HG03108 (cell line): ENCODE results near the gene GNB5.
"Not testable (repeated sequence)": the region's sequence is repeated elsewhere in the genome, so short reads cannot be mapped to it uniquely, and the experiment has no call there.

Source experiments
- ATAC-seq: cut with Tn5 transposase; IDR thresholded peaks from one replicate; pipeline ENCODE4 v1.9.1; 2021; ENCODE audit warnings: moderate library complexity; ENCODE audit not compliant: unreplicated experiment

The GNB5 gene

GRCh38 chr15:52171807-52172206 is 19.4 kb downstream of the GNB5 start:
- ATAC-seq, result no peak

- no peak for ATAC-seq
These were observed 19.8 kb downstream of the GNB5 start for GRCh38 chr15:52171386-52171785.

DNA sequence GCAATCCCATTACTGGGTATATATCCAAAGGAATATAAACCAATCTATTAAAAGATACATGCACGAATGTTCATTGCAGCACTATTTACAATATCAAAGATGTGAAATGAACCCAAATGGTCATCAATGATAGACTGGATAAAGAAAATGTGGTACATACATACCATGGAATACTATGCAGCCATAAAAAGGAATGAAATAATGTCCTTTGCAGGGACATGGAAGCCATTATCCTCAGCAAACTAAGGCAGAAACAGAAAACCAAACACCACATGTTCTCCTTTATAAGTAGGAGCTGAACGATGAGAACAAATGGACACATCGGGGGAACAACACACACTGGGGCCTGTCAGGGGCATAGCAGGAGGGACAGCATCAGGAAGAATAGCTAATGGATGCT is 21.0 kb downstream of the GNB5 start:
- ATAC-seq, result not testable (repeated sequence)

DNA sequence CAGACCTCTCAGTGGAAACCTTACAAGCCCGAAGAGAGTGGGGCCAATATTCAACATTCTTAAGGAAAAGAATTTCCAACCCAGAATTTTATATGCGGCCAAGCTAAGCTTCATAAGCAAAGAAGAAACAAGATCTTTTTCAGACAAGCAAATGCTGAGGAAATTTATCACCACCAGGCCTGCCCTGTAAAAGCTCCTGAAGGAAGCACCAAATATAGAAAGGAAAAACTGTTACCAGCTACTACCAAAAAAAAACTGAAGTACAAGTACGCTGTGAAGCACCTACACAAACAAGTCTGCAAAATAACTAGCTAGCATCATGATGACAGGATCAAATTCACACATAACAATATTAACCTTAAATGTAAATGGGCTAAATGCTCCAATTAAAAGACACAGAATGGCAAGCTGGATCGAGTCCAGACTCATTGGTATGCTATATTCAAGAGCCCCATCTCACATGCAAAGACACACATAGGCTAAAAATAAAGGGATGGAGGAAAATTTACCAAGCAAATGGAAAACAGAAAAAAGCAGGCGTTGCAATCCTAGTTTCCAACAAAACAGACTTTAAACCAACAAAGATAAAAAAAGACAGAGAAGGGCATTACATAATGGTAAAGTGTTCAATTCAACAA is 25.6 kb downstream of the GNB5 start:
- ATAC-seq, result not testable (repeated sequence)

GRCh38 chr15:52164631-52165265 is 26.4 kb downstream of the GNB5 start:
- ATAC-seq, result no peak

DNA sequence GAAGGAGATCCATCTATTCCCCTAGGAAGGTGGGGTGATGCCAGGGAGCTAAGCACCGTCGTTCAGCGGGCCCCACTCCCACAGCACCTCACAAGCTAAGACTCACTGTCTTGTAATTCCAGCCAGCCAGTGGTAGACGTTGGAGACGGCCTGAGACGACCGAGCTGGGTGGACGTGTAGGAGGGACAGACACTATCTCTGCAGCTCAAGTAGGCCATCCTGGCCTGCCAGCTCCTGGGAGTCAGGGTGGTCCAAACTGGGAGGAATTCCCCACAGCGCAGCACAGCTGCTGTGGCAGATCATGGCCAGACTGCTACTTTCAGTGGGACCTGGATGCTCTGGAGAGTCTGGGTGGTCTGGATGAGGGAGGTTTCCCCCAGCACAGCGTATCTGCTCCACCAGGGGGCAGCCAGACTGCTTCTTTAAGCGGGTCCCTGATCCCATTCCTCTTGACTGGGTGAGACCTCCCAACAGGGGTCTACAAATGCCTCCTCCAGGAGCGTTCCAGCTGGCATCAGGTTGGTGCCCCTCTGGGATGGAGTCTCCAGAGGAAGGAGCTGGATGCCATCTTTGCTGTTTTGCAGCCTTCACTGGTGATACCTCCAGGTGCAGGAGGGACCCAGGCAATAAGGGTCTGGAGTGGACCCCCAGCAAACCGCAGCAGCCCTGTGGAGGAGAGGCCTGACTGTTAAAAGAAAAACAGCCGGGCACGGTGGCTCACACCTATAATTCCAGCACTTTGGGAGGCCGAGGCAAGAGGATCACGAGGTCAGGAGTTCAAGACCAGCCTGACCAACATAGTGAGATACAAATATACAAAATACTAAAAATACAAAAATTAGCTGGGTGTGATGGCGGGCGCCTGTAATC is 27.6 kb downstream of the GNB5 start:
- ATAC-seq, result no peak

- ATAC-seq, result no peak
These were observed 28.3 kb downstream of the GNB5 start for GRCh38 chr15:52162876-52163275.

DNA sequence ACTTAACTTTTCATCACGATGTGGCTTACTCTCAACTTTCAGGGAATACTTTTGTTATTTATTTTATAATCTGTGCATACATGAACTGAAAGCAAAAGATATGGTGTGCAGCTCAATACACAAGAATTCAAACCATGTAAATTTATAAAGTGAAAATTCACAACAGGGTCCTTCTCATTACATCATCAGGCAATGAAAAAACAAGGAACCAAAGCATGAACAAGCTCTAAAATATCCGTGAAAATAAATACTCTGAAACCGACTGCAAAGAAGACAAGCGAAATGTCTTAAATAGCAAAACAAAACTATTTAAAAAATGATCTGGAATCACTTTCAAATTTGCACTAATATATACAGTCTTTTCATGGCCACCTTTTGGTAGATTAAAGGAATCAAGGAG is 28.9 kb downstream of the GNB5 start:
- ATAC-seq, result no peak

DNA sequence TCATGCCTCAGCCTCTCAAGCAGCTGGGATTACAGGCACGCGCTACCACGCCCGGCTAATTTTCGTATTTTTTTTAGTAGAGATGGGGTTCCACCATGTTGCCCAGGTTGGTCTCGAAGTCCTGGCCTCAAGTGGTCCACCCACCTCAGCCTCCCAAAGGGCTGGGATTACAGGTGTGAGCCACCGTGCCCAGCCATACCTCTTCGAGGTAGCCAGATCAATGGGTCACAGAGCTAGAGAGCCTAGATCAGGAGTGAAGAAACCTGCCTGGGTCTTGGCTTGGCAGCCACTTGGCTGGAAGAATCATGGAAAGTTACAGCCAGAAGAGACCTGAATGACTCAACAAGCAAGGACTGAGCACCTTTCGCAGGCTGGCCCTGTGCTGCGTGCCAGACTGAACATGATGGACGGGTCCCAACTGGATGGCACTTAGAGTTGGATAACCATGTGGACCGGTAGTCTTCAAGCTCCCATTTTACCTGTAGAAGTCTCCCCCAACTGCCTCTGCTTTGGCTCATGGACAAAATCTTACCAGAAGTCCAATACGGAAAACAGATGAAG is 29.7 kb downstream of the GNB5 start:
- ATAC-seq, result no peak

- no peak for ATAC-seq
These were observed 31.5 kb downstream of the GNB5 start for GRCh38 chr15:52159645-52160044.

GRCh38 chr15:52158084-52158765 is 33.0 kb downstream of the GNB5 start:
- ATAC-seq, result no peak

GRCh38 chr15:52155878-52156277 is 35.3 kb downstream of the GNB5 start:
- ATAC-seq, result no peak

GRCh38 chr15:52154896-52155865 is 36.0 kb downstream of the GNB5 start:
- no peak for ATAC-seq

DNA sequence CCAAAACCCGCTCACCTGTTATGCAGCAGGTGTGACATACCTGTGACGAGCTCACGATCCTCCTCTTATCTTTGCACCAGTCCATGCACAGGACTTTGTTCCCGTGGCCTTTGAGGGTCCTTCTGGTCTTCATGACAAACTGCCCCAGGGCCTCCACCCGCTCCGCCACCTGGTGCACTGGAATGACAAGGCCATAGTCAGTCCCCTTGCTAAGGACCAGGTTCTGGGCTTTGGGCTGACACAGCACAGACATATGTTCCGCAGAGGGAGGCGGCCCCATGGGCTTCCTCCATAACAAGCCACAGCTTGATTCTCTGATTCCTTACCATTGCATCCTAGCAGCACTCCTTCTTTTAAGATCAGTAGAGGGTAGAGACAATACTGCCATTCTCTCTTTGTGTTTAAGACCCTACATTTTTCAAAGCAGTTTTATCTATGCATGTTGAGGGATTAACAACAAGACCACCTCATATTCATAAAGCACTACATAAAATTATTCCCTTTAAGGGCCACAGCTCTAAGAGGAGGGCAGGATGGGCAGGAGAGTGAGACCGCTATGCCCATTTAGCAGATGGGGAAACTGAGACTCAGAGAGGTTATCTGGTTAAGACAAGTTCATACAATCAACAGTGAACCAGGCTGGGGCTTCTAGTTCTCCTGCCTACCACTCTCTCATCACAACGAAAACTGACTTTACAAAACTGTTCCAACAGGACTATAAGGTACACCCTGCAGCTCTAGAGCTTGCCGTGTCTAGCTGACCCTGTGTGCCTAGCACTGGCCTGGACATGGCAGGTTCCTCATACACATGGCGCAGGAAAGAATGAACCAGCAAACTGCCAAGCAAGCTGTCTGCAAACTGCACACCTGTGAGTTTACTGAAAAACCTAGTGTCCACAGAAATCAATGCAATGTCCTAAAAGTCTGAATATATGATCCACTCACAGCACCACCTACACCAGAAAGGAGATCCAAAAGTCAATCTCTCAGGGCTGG is 37.0 kb downstream of the GNB5 start:
- ATAC-seq, result no peak

DNA sequence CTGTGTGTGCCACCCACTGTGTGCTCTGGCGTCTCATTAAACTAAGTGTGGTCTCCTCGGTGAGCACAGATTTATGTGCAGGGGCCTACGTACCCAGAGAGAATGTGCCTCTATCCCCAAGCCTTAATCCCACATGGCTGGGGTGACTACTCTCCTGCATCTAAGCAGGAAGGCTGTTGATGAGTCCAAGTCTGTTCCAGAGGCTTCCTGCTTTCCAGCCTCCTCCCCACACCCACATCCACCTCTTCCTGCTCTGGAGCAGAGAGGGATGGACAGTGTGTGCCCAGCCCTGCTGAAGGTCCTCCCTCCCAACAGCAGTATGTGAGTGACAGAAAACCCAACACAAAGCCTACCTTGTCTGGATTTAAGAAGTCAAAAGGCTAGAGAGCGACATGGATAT is 39.8 kb downstream of the GNB5 start:
- no peak for ATAC-seq

- ATAC-seq, result no peak
These were observed 40.3 kb downstream of the GNB5 start for GRCh38 chr15:52150871-52151270.

DNA sequence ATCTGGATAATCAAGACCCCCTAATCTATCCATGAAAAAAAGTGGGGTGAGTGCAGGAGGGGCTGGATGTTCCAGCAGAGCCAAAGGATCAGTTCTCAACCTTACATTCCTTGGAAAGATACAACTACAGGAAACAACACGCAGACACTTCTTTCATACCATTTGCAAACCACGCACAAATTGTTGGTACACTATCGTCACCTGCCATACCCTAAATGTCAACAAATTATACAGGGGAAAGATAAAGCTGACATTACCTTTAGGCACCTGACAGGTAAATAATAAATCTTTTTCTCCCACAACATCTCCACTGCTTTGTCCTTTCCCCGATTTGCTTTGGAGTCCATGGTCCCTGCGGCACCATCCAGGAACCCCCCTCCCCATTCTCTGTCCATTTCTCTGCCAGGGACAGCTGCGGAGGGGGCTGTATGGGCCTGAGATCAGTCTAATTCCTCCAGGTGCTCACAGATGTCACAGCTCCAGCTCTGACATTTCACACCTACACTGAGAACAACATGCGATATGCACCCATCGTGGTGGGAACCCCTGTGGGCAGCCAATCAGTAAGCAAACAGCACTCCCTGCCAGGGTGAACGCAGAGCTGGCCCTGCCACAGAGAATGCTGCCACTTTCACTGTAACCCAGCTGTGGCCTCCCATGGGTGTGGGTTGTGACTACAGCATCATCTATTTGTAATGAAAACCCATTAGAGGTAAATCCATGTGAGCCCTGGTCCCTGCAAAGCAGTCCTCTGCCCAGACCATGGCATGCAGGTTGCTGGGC is 41.0 kb downstream of the GNB5 start:
- no peak for ATAC-seq

DNA sequence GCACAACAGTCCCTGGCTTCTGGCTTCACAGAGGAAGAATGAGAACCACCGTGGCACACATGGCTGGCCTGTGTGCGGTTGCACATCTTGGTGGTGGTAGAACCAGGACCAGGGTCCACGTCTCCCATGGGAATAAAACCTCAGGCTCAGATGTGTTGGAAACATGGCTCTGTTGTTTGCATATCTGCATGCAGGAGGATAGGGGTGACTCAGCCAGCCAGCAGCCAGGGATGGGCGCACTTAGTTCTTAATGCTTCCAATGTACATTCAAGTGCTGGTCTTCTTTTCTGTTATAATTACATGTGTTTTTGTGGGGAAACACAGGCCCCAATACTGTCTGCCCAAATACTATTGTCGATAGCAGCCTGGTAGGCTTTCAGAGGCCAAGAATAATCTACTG is 42.8 kb downstream of the GNB5 start:
- no peak for ATAC-seq
